HCT116 (cell line): ENCODE results near the gene CHRNA4. TPM values are rescaled to one million over a fixed set of nuclear protein-coding genes. Genes with fewer than 3 reads are reported as not detected.

Experiments
- ATAC-seq: fragments of 200-7000 bp; cut with Tn5 transposase; 2 replicates; pipeline ENCODE4 v1.9.1; 2020; ENCODE audit warnings: mild to moderate bottlenecking, moderate library complexity
- BruUV-seq: library from RNA; stranded (reverse); fragments of 400-500 nt; replicated peaks from 2 replicates; lab custom pipeline; 2021; lab: Mats Ljungman, UMichigan
- CTCF ChIA-PET: fragments of 300-600 bp; sonication (Branson Sonifier 250); formaldehyde crosslinking; loops from one replicate; lab custom pipeline; 2021; ENCODE audit warnings: antibody characterized with exemption; lab: Charles Lee
- POLR2A ChIA-PET: fragments of 300-600, 350-600 bp; sonication (Branson Sonifier 250); formaldehyde crosslinking; loops from one replicate; lab custom pipeline; 2021; ENCODE audit warnings: antibody characterized with exemption; lab: Charles Lee
- RAD21 ChIA-PET, 2 experiments: fragments of 300-600 bp; sonication (Branson Sonifier 250); formaldehyde crosslinking; loops; one replicate each; lab custom pipeline; 2023; ENCODE audit warnings: low total read pairs in 2 of 2; ENCODE audit not compliant: uncharacterized antibody in 2 of 2, unreplicated experiment in 2 of 2, low non-redundant PET in 1 of 2; lab: Charles Lee
- DNase-seq: peaks from one replicate; pipeline ENCODE4 v3.0.0-alpha.2; 2010; ENCODE audit warnings: low read depth, low spot score
- H2AFZ ChIP-seq: fragments of 200-600 bp; shearing (Covaris generic), sonication (generic); 2 replicates; pipeline ENCODE4 v1.6.1; 2017; ENCODE audit warnings: low read depth, mixed run types, mixed read lengths, antibody characterized with exemption, low read length; ENCODE audit not compliant: poor library complexity, severe bottlenecking
- H3K27ac ChIP-seq: 2 replicates; pipeline ENCODE4 v1.5.1; 2012; ENCODE audit warnings: low read depth, low read length
- H3K27me3 ChIP-seq: fragments of 200-600 bp; sonication (generic); 2 replicates; pipeline ENCODE4 v1.6.1; 2016; ENCODE audit warnings: mixed run types, low read length, mixed read lengths; ENCODE audit not compliant: insufficient read depth
- H3K36me3 ChIP-seq, 2 experiments: fragments of 200-500 bp in 1 of 2; fragments of 200-600 bp in 1 of 2; sonication (Bioruptor generic) in 1 of 2; sonication (generic) in 1 of 2; 2 replicates each; pipeline versions ENCODE4 v1.5.1 to v1.6.1; 2014 to 2016; ENCODE audit warnings: low read length in 2 of 2, inconsistent platforms in 1 of 2, mixed read lengths in 1 of 2, mixed run types in 1 of 2; ENCODE audit not compliant: insufficient read depth in 2 of 2, control insufficient read depth in 1 of 2
- H3K4me1 ChIP-seq, 2 experiments: fragments of 200-600 bp in 1 of 2; sonication (generic) in 1 of 2; 2 replicates each; pipeline versions ENCODE4 v1.5.1 to v1.6.1; 2012 to 2017; ENCODE audit warnings: low read length in 2 of 2, inconsistent platforms in 1 of 2, mild to moderate bottlenecking in 1 of 2, mixed read lengths in 1 of 2, mixed run types in 1 of 2, moderate library complexity in 1 of 2; ENCODE audit not compliant: insufficient read depth in 2 of 2, control insufficient read depth in 1 of 2
- H3K4me2 ChIP-seq: fragments of 200-600 bp; sonication (generic); 2 replicates; pipeline ENCODE4 v1.6.1; 2017; ENCODE audit warnings: mixed run types, low read length, mixed read lengths
- H3K4me3 ChIP-seq, 2 experiments: fragments of 200-600 bp in 1 of 2; sonication (generic) in 1 of 2; replicated peaks in 1 of 2; 2 replicates each; pipeline ENCODE4 v1.5.1; 2011 to 2016; ENCODE audit warnings: low read length in 2 of 2, control low read depth in 1 of 2, low read depth in 1 of 2, mild to moderate bottlenecking in 1 of 2, mixed read lengths in 1 of 2, mixed run types in 1 of 2
- H3K79me2 ChIP-seq: fragments of 200-600 bp; sonication (generic); 2 replicates; pipeline ENCODE4 v1.6.1; 2017; ENCODE audit warnings: mild to moderate bottlenecking, mixed run types, low read length, moderate library complexity, mixed read lengths; ENCODE audit not compliant: insufficient read depth
- H3K9ac ChIP-seq: fragments of 200-600 bp; sonication (generic); 2 replicates; pipeline ENCODE4 v1.6.1; 2016; ENCODE audit warnings: low read length, mixed read lengths
- H3K9me2 ChIP-seq: fragments of 200-600 bp; sonication (generic), shearing (Covaris generic); 2 replicates; pipeline ENCODE4 v1.6.1; 2017; ENCODE audit warnings: mixed run types, mild to moderate bottlenecking, moderate library complexity; ENCODE audit not compliant: insufficient read depth
- H3K9me3 ChIP-seq, 2 experiments: fragments of 200-500 bp in 1 of 2; fragments of 200-600 bp in 1 of 2; sonication (Bioruptor generic) in 1 of 2; sonication (generic) in 1 of 2; 2 replicates each; pipeline ENCODE4 v1.6.1; 2014 to 2017; ENCODE audit warnings: low read length in 2 of 2, mixed read lengths in 2 of 2, inconsistent platforms in 1 of 2, low read depth in 1 of 2, mild to moderate bottlenecking in 1 of 2, mixed run types in 1 of 2, moderate library complexity in 1 of 2; ENCODE audit not compliant: control insufficient read depth in 1 of 2, insufficient read depth in 1 of 2
- H4K20me1 ChIP-seq: fragments of 200-600 bp; sonication (generic), shearing (Covaris generic); 2 replicates; pipeline ENCODE4 v1.6.1; 2017; ENCODE audit warnings: mixed run types, mild to moderate bottlenecking, moderate library complexity; ENCODE audit not compliant: insufficient read depth
- EZH2phosphoT487 ChIP-seq: fragments of 200-600 bp; IDR thresholded peaks from 2 replicates; pipeline ENCODE4 v1.6.1; 2018; ENCODE audit warnings: antibody characterized with exemption, borderline replicate concordance
- FOSL1 ChIP-seq: IDR thresholded peaks from 2 replicates; pipeline ENCODE4 v1.6.1; 2012; ENCODE audit warnings: low read depth
- REST ChIP-seq: IDR thresholded peaks from 2 replicates; pipeline ENCODE4 v1.6.1; 2012; ENCODE audit warnings: low read depth
- SIN3A ChIP-seq: IDR thresholded peaks from 2 replicates; pipeline ENCODE4 v1.6.1; 2012; ENCODE audit warnings: low read depth
- TCF7L2 ChIP-seq: IDR thresholded peaks from 2 replicates; pipeline ENCODE4 v1.7.0; 2011; ENCODE audit warnings: borderline replicate concordance, inconsistent platforms; ENCODE audit not compliant: insufficient read depth, insufficient read length; ENCODE audit errors: extremely low read depth
- ZFX ChIP-seq: fragments of 450-650 bp; IDR thresholded peaks from 2 replicates; pipeline ENCODE4 v1.6.1; 2017
- intact Hi-C: fragments of 100-400 bp; cut with micrococcal nuclease; formaldehyde crosslinking; loops from 2 replicates; pipeline ENCODE4 v1.10.0; 2022
- total RNA-seq: library from RNA; stranded (reverse); gene quantifications from one replicate; pipeline ENCODE4 v1.2.1, GENCODE V29; 2021; ENCODE audit not compliant: unreplicated experiment

Gene CHRNA4
- total RNA-seq, 1 experiment from 2014 or later = not detected

- BruUV-seq = no TSS peak
- H3K27me3 ChIP-seq = peaks cover 5% of the 10 kb centered on the region; the same call in 1 of the 2 replicates
- no peaks in the 10 kb centered on the region for H4K20me1 ChIP-seq
Measured at GRCh38 chr20:63379296-63379695, 18.1 kb upstream of the CHRNA4 start.

GRCh38 chr20:63378626-63379025 is 17.5 kb upstream of the CHRNA4 start:
- intact Hi-C loops = no loop called here
- no peak overlapping the region for H3K27ac ChIP-seq
- RAD21 ChIA-PET = no interaction called here
- TF ChIP-seq ZFX = no peak
- no peak for TF ChIP-seq SIN3A
- TF ChIP-seq REST = peak; percentile 66
- no peak overlapping the region for H3K4me3 ChIP-seq
- no peak for DNase-seq
- no peaks in the 10 kb centered on the region for H4K20me1 ChIP-seq
- no peak for ATAC-seq
- H3K79me2 ChIP-seq = no peaks in the 10 kb centered on the region
- no peak overlapping the region for H2AFZ ChIP-seq
- no TSS peak for BruUV-seq
- H3K27me3 ChIP-seq = peaks cover 12% of the 10 kb centered on the region; the same call in 1 of the 2 replicates
- POLR2A ChIA-PET = no interaction called here
- H3K9ac ChIP-seq = no peak overlapping the region
- no peaks in the 10 kb centered on the region for H3K4me1 ChIP-seq
- no peak overlapping the region for H3K4me2 ChIP-seq
- H3K9me3 ChIP-seq = no peaks in the 10 kb centered on the region
- H3K9me2 ChIP-seq = no peaks in the 10 kb centered on the region
- CTCF ChIA-PET = no interaction called here
- no peaks in the 10 kb centered on the region for H3K36me3 ChIP-seq

More at GRCh38 chr20:63379296-63379695, 18.1 kb upstream of the CHRNA4 start:
- Histone ChIP-seq H3K9me3 (no peaks in the 10 kb centered on the region), H3K36me3 (no peaks in the 10 kb centered on the region), H3K4me2 (no peak overlapping the region), H2AFZ (no peak overlapping the region), H3K79me2 (no peaks in the 10 kb centered on the region), H3K27ac (no peak overlapping the region), H3K9ac (no peak overlapping the region), H3K4me1 (no peaks in the 10 kb centered on the region), H3K9me2 (no peaks in the 10 kb centered on the region), H3K4me3 (no peak overlapping the region)
- no peak for ATAC-seq
- TF ChIP-seq TCF7L2 = no peak
- no peak for TF ChIP-seq FOSL1
- TF ChIP-seq EZH2phosphoT487 = no peak
- no peak for DNase-seq
- ChIA-PET CTCF (no interaction called here), RAD21 (no interaction called here), POLR2A (no interaction called here)
- intact Hi-C loops = no loop called here
